HepG2 (cell line): ENCODE measurements around the gene MXD1.

Experiments
- ATF2 ChIP-seq: sonication (generic); formaldehyde crosslinking; IDR thresholded peaks from 2 replicates; pipeline ENCODE4 v1.4.0; 2020; ENCODE audit warnings: missing genetic modification reagents
- CTCF ChIP-seq: sonication (generic); formaldehyde crosslinking; IDR thresholded peaks from 2 replicates; pipeline ENCODE4 v1.5.0; 2020; ENCODE audit warnings: mild to moderate bottlenecking, missing genetic modification reagents, moderate library complexity
- ETV5 ChIP-seq: IDR thresholded peaks from 2 replicates; pipeline ENCODE4 v1.6.1; 2018; ENCODE audit warnings: missing biosample characterization, missing genetic modification reagents, inconsistent platforms, borderline replicate concordance
- EZH2 ChIP-seq: conservative IDR thresholded peaks from 2 replicates; pipeline ENCODE4 v1.6.1; 2012; ENCODE audit warnings: mild to moderate bottlenecking, low read depth, low read length, moderate library complexity
- FOXO1 ChIP-seq: sonication (generic); formaldehyde crosslinking; IDR thresholded peaks from 2 replicates; pipeline ENCODE4 v1.4.0; 2020; ENCODE audit warnings: missing genetic modification reagents
- MTA1 ChIP-seq: sonication (generic); formaldehyde crosslinking; IDR thresholded peaks from 2 replicates; pipeline ENCODE4 v1.4.0; 2020; ENCODE audit warnings: missing genetic modification reagents, mild to moderate bottlenecking, borderline replicate concordance
- MXI1 ChIP-seq: IDR thresholded peaks from 3 replicates; pipeline ENCODE4 v1.6.1; 2012; ENCODE audit warnings: low read depth, low read length, inconsistent platforms, borderline replicate concordance
- TFE3 ChIP-seq: IDR thresholded peaks from 2 replicates; pipeline ENCODE4 v1.6.1; 2016
- YY1 ChIP-seq: IDR thresholded peaks from 2 replicates; pipeline ENCODE4 v1.6.1; 2011; ENCODE audit warnings: low read length, low read depth, moderate library complexity, mild to moderate bottlenecking; ENCODE audit not compliant: insufficient read depth, insufficient replicate concordance
- ZBTB25 ChIP-seq: IDR thresholded peaks from 2 replicates; pipeline ENCODE4 v1.6.1; 2018; ENCODE audit warnings: missing genetic modification reagents

GRCh38 chr2:69989441-69990105, 74.7 kb downstream of the MXD1 start:
- TF ChIP-seq EZH2 (no peak), MTA1 (CRISPR knock-in tag) (no peak), TFE3 (no peak), ATF2 (CRISPR knock-in tag) (no peak), CTCF (no peak), ZBTB25 (CRISPR knock-in tag) (no peak), FOXO1 (CRISPR knock-in tag) (no peak), MXI1 (no peak), YY1 (no peak), ETV5 (CRISPR knock-in tag) (no peak)
